UCSD-AML1 (cell line): Measurements from ENCODE around the gene TPM2.

Source experiments
- DNase-seq: peaks from one replicate; lab custom pipeline; 2025; ENCODE audit not compliant: unreplicated experiment; lab: John Stamatoyannopoulos, UW

Gene TPM2

GRCh38 chr9:35718721-35719511 is 29.2 kb upstream of the TPM2 start:
- DNase-seq: no peak

- DNase-seq: no peak
Measured at GRCh38 chr9:35717132-35717870, 27.6 kb upstream of the TPM2 start.

GRCh38 chr9:35716230-35716629 is 26.5 kb upstream of the TPM2 start:
- DNase-seq: no peak

GRCh38 chr9:35714579-35715252 is 25.0 kb upstream of the TPM2 start:
- DNase-seq: no peak

GRCh38 chr9:35714123-35714522 is 24.4 kb upstream of the TPM2 start:
- DNase-seq: no peak

- DNase-seq: no peak
Measured at GRCh38 chr9:35713578-35713977, 23.9 kb upstream of the TPM2 start.

GRCh38 chr9:35712762-35713400 is 23.2 kb upstream of the TPM2 start:
- DNase-seq: no peak

- no peak for DNase-seq
Measured at GRCh38 chr9:35711501-35712428, 22.0 kb upstream of the TPM2 start.

GRCh38 chr9:35710818-35711500 is 21.2 kb upstream of the TPM2 start:
- no peak for DNase-seq

- no peak for DNase-seq
Measured at GRCh38 chr9:35708146-35708545, 18.4 kb upstream of the TPM2 start.

- no peak for DNase-seq
Measured at GRCh38 chr9:35706951-35707350, 17.2 kb upstream of the TPM2 start.

GRCh38 chr9:35705836-35706430 is 16.2 kb upstream of the TPM2 start:
- no peak for DNase-seq

GRCh38 chr9:35705372-35705771 is 15.6 kb upstream of the TPM2 start:
- DNase-seq: no peak

- no peak for DNase-seq
Measured at GRCh38 chr9:35703906-35704672, 14.4 kb upstream of the TPM2 start.

GRCh38 chr9:35702696-35703095 is 13.0 kb upstream of the TPM2 start:
- DNase-seq: no peak

- no peak for DNase-seq
Measured at GRCh38 chr9:35700942-35701341, 11.2 kb upstream of the TPM2 start.

- DNase-seq: no peak
Measured at GRCh38 chr9:35700031-35700430, 10.3 kb upstream of the TPM2 start.

- DNase-seq: no peak
Measured at GRCh38 chr9:35698231-35698630, 8.5 kb upstream of the TPM2 start.

- no peak for DNase-seq
Measured at GRCh38 chr9:35697486-35697885, 7.8 kb upstream of the TPM2 start.
